H9 (cell line): ENCODE data around the gene PGM2. TPM values are rescaled to one million over a fixed set of nuclear protein-coding genes. Genes with fewer than 3 reads are reported as not detected.

Experiments used
- DNase-seq: peaks from one replicate; pipeline ENCODE4 v3.0.0-alpha.2; 2017
- H2AFZ ChIP-seq: one replicate; pipeline ENCODE4 v1.6.1; 2013; ENCODE audit warnings: mild to moderate bottlenecking, low read length, control low read depth, moderate library complexity
- H2AK5ac ChIP-seq: 2 replicates; pipeline ENCODE4 v1.6.1; 2013; ENCODE audit warnings: low read length, control low read depth, mixed read lengths; ENCODE audit not compliant: insufficient read length
- H2BK120ac ChIP-seq: one replicate; pipeline ENCODE4 v1.6.1; 2013; ENCODE audit warnings: low read depth, mild to moderate bottlenecking, low read length, control low read depth, inconsistent platforms; ENCODE audit not compliant: poor library complexity, severe bottlenecking
- H2BK12ac ChIP-seq: 2 replicates; pipeline ENCODE4 v1.6.1; 2013; ENCODE audit warnings: low read length, control low read depth, mixed read lengths, low read depth; ENCODE audit not compliant: insufficient read length
- H2BK15ac ChIP-seq: 2 replicates; pipeline ENCODE4 v1.6.1; 2013; ENCODE audit warnings: low read depth, low read length, control low read depth
- H2BK20ac ChIP-seq: one replicate; pipeline ENCODE4 v1.6.1; 2013; ENCODE audit warnings: low read depth, mild to moderate bottlenecking, low read length, control low read depth, inconsistent platforms; ENCODE audit not compliant: poor library complexity, severe bottlenecking
- H2BK5ac ChIP-seq: 2 replicates; pipeline ENCODE4 v1.6.1; 2013; ENCODE audit warnings: low read length, control low read depth, mixed read lengths; ENCODE audit not compliant: insufficient read length
- H3K14ac ChIP-seq: 2 replicates; pipeline ENCODE4 v1.6.1; 2013; ENCODE audit warnings: low read length, control low read depth; ENCODE audit not compliant: insufficient read depth
- H3K18ac ChIP-seq: 2 replicates; pipeline ENCODE4 v1.6.1; 2013; ENCODE audit warnings: low read depth, mild to moderate bottlenecking, mixed read lengths, low read length, control low read depth; ENCODE audit not compliant: insufficient read length
- H3K23ac ChIP-seq: 2 replicates; pipeline ENCODE4 v1.6.1; 2013; ENCODE audit warnings: low read length, control low read depth, mixed read lengths, low read depth; ENCODE audit not compliant: insufficient read length
- H3K23me2 ChIP-seq: 2 replicates; pipeline ENCODE4 v1.6.1; 2013; ENCODE audit warnings: low read depth, mild to moderate bottlenecking, mixed read lengths, low read length, control low read depth; ENCODE audit not compliant: insufficient read length, poor library complexity, severe bottlenecking
- H3K27ac ChIP-seq: 2 replicates; pipeline ENCODE4 v1.5.1; 2013; ENCODE audit warnings: low read length, control low read depth, mixed read lengths, low read depth; ENCODE audit not compliant: insufficient read length
- H3K27me3 ChIP-seq: 2 replicates; pipeline ENCODE4 v1.6.1; 2013; ENCODE audit warnings: low read length, control low read depth, inconsistent platforms; ENCODE audit not compliant: insufficient read depth
- H3K4ac ChIP-seq: 2 replicates; pipeline ENCODE4 v1.6.1; 2013; ENCODE audit warnings: low read depth, mild to moderate bottlenecking, control low read depth, inconsistent platforms, low read length, moderate library complexity
- H3K4me1 ChIP-seq: 2 replicates; pipeline ENCODE4 v1.6.1; 2013; ENCODE audit warnings: low read length, control low read depth, inconsistent platforms; ENCODE audit not compliant: insufficient read depth
- H3K4me2 ChIP-seq: 2 replicates; pipeline ENCODE4 v1.6.1; 2013; ENCODE audit warnings: low read length, control low read depth, mixed read lengths; ENCODE audit not compliant: insufficient read length, insufficient read depth
- H3K56ac ChIP-seq: 2 replicates; pipeline ENCODE4 v1.6.1; 2013; ENCODE audit warnings: low read depth, mild to moderate bottlenecking, mixed read lengths, low read length, control low read depth; ENCODE audit not compliant: insufficient read length
- H3K79me1 ChIP-seq: 2 replicates; pipeline ENCODE4 v1.6.1; 2013; ENCODE audit warnings: low read depth, mild to moderate bottlenecking, moderate library complexity, low read length, control low read depth, inconsistent platforms; ENCODE audit not compliant: insufficient read depth, poor library complexity, severe bottlenecking
- H3K79me2 ChIP-seq: 2 replicates; pipeline ENCODE4 v1.6.1; 2013; ENCODE audit warnings: low read length, control low read depth, inconsistent platforms; ENCODE audit not compliant: insufficient read depth
- H3K9ac ChIP-seq: 2 replicates; pipeline ENCODE4 v1.6.1; 2013; ENCODE audit warnings: low read length, control low read depth, mixed read lengths; ENCODE audit not compliant: insufficient read length; ENCODE audit errors: extremely low read depth
- H3K9me3 ChIP-seq: one replicate; pipeline ENCODE4 v1.6.1; 2013; ENCODE audit warnings: low read depth, low read length, inconsistent platforms; ENCODE audit not compliant: control insufficient read depth
- H3T11ph ChIP-seq: one replicate; pipeline ENCODE4 v1.6.1; 2013; ENCODE audit warnings: mild to moderate bottlenecking, low read length, control low read depth, inconsistent platforms
- H4K20me1 ChIP-seq: one replicate; pipeline ENCODE4 v1.6.1; 2013; ENCODE audit not compliant: control insufficient read depth, insufficient read length, insufficient read depth
- H4K5ac ChIP-seq: 2 replicates; pipeline ENCODE4 v1.6.1; 2013; ENCODE audit warnings: low read depth, mild to moderate bottlenecking, mixed read lengths, low read length, control low read depth; ENCODE audit not compliant: insufficient read length
- H4K8ac ChIP-seq: replicated peaks from 2 replicates; pipeline ENCODE4 v1.6.1; 2013; ENCODE audit warnings: low read length, control low read depth, mixed read lengths, low read depth; ENCODE audit not compliant: insufficient read length
- H4K91ac ChIP-seq: 2 replicates; pipeline ENCODE4 v1.6.1; 2013; ENCODE audit warnings: low read depth, mild to moderate bottlenecking, moderate library complexity, mixed read lengths, low read length, control low read depth; ENCODE audit not compliant: insufficient read length
- H3K27ac Mint-ChIP-seq, 3 experiments: 2 replicates in 2 of 3; 3 replicates in 1 of 3; pipeline ENCODE4 v1.8.0; 2020 to 2021; ENCODE audit warnings: mixed read lengths in 3 of 3, mild to moderate bottlenecking in 1 of 3, moderate library complexity in 1 of 3
- H3K27me3 Mint-ChIP-seq: 2 replicates; pipeline ENCODE4 v1.8.0; 2021; ENCODE audit warnings: low read depth, mild to moderate bottlenecking, moderate library complexity, mixed read lengths
- H3K36me3 Mint-ChIP-seq, 3 experiments: 2 replicates in 2 of 3; 3 replicates in 1 of 3; pipeline ENCODE4 v1.8.0; 2020 to 2021; ENCODE audit warnings: low read depth in 3 of 3, mixed read lengths in 3 of 3; ENCODE audit not compliant: insufficient read depth in 1 of 3
- H3K4me1 Mint-ChIP-seq, 2 experiments: 2 replicates each; pipeline ENCODE4 v1.8.0; 2020; ENCODE audit warnings: mixed read lengths in 2 of 2
- H3K4me3 Mint-ChIP-seq, 2 experiments: 2 replicates in 1 of 2; 3 replicates in 1 of 2; pipeline ENCODE4 v1.8.0; 2020 to 2021; ENCODE audit warnings: mild to moderate bottlenecking in 2 of 2, mixed read lengths in 2 of 2, moderate library complexity in 1 of 2
- H3K9me3 Mint-ChIP-seq, 2 experiments: 2 replicates in 1 of 2; 3 replicates in 1 of 2; pipeline ENCODE4 v1.8.0; 2020; ENCODE audit warnings: mild to moderate bottlenecking in 2 of 2, mixed read lengths in 2 of 2, moderate library complexity in 1 of 2
- WGBS: extraction: QIAGEN DNeasy Blood & Tissue Kit; methylation state at CpG from one replicate; pipeline ENCODE4 v1.1.7; 2013; ENCODE audit warnings: missing lambda C conversion rate, low lambda C conversion rate, mixed read lengths; ENCODE audit not compliant: insufficient read length; ENCODE audit errors: extremely low coverage; 5-methylcytosine and 5-hydroxymethylcytosine counted together
- total RNA-seq: library from RNA; stranded (reverse); gene quantifications from 2 replicates; pipeline ENCODE4 v1.2.1, GENCODE V29; 2021
- TF ChIP-seq, protein P1 (sequence below): fragments of 200-600 bp; sonication (generic); conservative IDR thresholded peaks from 3 replicates; pipeline ENCODE4 v1.8.0; 2021; ENCODE audit warnings: antibody characterized with exemption, mild to moderate bottlenecking

The PGM2 gene
- total RNA-seq, 1 experiment from 2014 or later, result 26.6 TPM

DNA sequence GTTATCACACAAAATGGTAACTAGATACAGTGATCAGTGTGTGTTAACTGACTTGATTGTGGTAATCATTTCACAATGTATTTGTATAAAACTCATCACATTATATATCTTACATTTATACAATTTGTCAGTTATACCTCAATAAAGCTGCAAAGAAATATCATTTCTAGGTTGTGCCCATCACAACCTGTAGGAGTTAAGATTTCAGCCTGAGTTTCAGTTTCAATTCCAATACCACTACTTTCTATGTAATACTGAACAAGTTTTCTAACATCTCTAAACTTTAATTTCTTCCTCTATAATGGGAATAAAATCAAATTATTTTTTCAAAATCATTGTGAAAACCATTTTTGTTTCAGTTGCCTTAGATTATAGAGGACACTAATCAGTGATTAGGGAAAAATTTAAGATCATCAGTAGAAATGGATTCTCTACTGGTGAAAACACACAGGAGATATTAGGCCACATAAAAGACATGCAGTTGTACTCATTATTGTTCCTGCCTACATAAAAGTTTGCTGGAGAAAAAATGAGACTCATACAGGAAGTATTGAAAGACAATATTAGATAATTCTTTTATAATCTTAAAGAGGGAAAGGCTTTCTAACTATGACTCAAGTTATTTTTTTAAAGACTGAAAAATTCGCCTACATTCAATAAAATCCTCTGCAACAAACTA is 46.0 kb downstream of the PGM2 start:
- Histone ChIP-seq H3K23ac (no peak overlapping the region), H3T11ph (no peak overlapping the region), H3K27me3 (no peaks in the 10 kb centered on the region), H3K79me2 (no peaks in the 10 kb centered on the region), H3K56ac (no peak overlapping the region), H2BK12ac (no peak overlapping the region), H3K9ac (no peak overlapping the region), H3K27ac (no peak overlapping the region), H3K4me2 (no peak overlapping the region), H2AFZ (no peak overlapping the region), H2BK20ac (no peak overlapping the region), H3K18ac (no peak overlapping the region), H4K5ac (no peak overlapping the region), H2BK5ac (no peak overlapping the region), H3K79me1 (no peaks in the 10 kb centered on the region), H3K9me3 (no peaks in the 10 kb centered on the region), H3K4me1 (no peaks in the 10 kb centered on the region), H3K23me2 (no peaks in the 10 kb centered on the region), H2BK120ac (no peak overlapping the region), H4K8ac (no peak overlapping the region), H3K4ac (no peak overlapping the region), H4K20me1 (no peaks in the 10 kb centered on the region), H4K91ac (no peak overlapping the region), H2AK5ac (no peak overlapping the region), H3K14ac (no peak overlapping the region), H2BK15ac (no peak overlapping the region)
- H3K4me1 Mint-ChIP-seq, result peaks cover 2 to 5% of the 10 kb centered on the region in 2 experiments; a peak in 2 of 4 replicates
- no peak overlapping the region for H3K27ac Mint-ChIP-seq
- no peaks in the 10 kb centered on the region for H3K9me3 Mint-ChIP-seq
- TF ChIP-seq, protein P1, sequence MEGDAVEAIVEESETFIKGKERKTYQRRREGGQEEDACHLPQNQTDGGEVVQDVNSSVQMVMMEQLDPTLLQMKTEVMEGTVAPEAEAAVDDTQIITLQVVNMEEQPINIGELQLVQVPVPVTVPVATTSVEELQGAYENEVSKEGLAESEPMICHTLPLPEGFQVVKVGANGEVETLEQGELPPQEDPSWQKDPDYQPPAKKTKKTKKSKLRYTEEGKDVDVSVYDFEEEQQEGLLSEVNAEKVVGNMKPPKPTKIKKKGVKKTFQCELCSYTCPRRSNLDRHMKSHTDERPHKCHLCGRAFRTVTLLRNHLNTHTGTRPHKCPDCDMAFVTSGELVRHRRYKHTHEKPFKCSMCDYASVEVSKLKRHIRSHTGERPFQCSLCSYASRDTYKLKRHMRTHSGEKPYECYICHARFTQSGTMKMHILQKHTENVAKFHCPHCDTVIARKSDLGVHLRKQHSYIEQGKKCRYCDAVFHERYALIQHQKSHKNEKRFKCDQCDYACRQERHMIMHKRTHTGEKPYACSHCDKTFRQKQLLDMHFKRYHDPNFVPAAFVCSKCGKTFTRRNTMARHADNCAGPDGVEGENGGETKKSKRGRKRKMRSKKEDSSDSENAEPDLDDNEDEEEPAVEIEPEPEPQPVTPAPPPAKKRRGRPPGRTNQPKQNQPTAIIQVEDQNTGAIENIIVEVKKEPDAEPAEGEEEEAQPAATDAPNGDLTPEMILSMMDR, result no peak
- DNase-seq, result no peak
- H3K27me3 Mint-ChIP-seq, result no peaks in the 10 kb centered on the region
- WGBS, result no CpG with 5 or more reads among the region's 1 CpG
- H3K4me3 Mint-ChIP-seq, result no peak overlapping the region
- peaks cover 0 to 6% (median 4%) of the 10 kb centered on the region in 3 experiments; a peak in 2 of 7 replicates for H3K36me3 Mint-ChIP-seq
